HepG2 (cell line): ENCODE measurements around the gene EPB41L1. TPM values are rescaled to one million over a fixed set of nuclear protein-coding genes. Genes with fewer than 3 reads are reported as not detected.

Experiments used
- HIC2 ChIP-seq: sonication (generic); formaldehyde crosslinking; IDR thresholded peaks from 2 replicates; pipeline ENCODE4 v1.9.0; 2022; ENCODE audit warnings: low read depth, missing genetic modification reagents
- HOMEZ ChIP-seq: IDR thresholded peaks from 2 replicates; pipeline ENCODE4 v1.6.1; 2016; ENCODE audit warnings: low read depth
- IRF2 ChIP-seq: IDR thresholded peaks from 2 replicates; pipeline ENCODE4 v1.6.1; 2018; ENCODE audit warnings: missing genetic modification reagents, missing compliant biosample characterization
- ISX ChIP-seq: sonication (generic); formaldehyde crosslinking; conservative IDR thresholded peaks from 2 replicates; pipeline ENCODE4 v1.5.0; 2020; ENCODE audit warnings: missing genetic modification reagents
- MTF2 ChIP-seq: sonication (generic); formaldehyde crosslinking; IDR thresholded peaks from 2 replicates; pipeline ENCODE4 v1.5.0; 2020; ENCODE audit warnings: missing genetic modification reagents, borderline replicate concordance
- PAX8 ChIP-seq: sonication (generic); formaldehyde crosslinking; IDR thresholded peaks from 2 replicates; pipeline ENCODE4 v1.8.0; 2022; ENCODE audit warnings: mild to moderate bottlenecking, missing genetic modification reagents, borderline replicate concordance
- PRDM15 ChIP-seq: sonication (generic); formaldehyde crosslinking; IDR thresholded peaks from 2 replicates; pipeline ENCODE4 v1.4.0; 2020; ENCODE audit warnings: missing genetic modification reagents
- SRF ChIP-seq: IDR thresholded peaks from 2 replicates; pipeline ENCODE4 v1.6.1; 2011; ENCODE audit warnings: mild to moderate bottlenecking, low read depth, low read length, moderate library complexity
- ZBTB21 ChIP-seq: sonication (generic); formaldehyde crosslinking; IDR thresholded peaks from 2 replicates; pipeline ENCODE4 v1.4.0; 2020; ENCODE audit warnings: missing genetic modification reagents
- ZNF180 ChIP-seq: sonication (generic); formaldehyde crosslinking; IDR thresholded peaks from 2 replicates; pipeline ENCODE4 v1.4.0; 2020; ENCODE audit warnings: low read depth, missing genetic modification reagents, borderline replicate concordance
- ZNF281 ChIP-seq: sonication (generic); formaldehyde crosslinking; IDR thresholded peaks from 2 replicates; pipeline ENCODE4 v1.4.0; 2020; ENCODE audit warnings: missing genetic modification reagents, borderline replicate concordance
- ZNF3 ChIP-seq: IDR thresholded peaks from 2 replicates; pipeline ENCODE4 v1.7.0; 2017; ENCODE audit warnings: inconsistent platforms
- ZNF691 ChIP-seq: sonication (generic); formaldehyde crosslinking; IDR thresholded peaks from 2 replicates; pipeline ENCODE4 v1.4.0; 2020; ENCODE audit warnings: missing genetic modification reagents, low read depth, mild to moderate bottlenecking, borderline replicate concordance
- ZNF891 ChIP-seq: sonication (generic); formaldehyde crosslinking; IDR thresholded peaks from 2 replicates; pipeline ENCODE4 v1.5.0; 2020; ENCODE audit warnings: mild to moderate bottlenecking, missing genetic modification reagents
- polyA plus RNA-seq, 8 experiments: library from polyadenylated mRNA; depleted of rRNA in 3 of 8; stranded (reverse) in 7 of 8; unstranded in 1 of 8; fragments of >200 nt; fragmentation: Illumina TruSeq in 4 of 8; extraction: Trizol in 4 of 8; gene quantifications; 2 replicates each; pipeline versions ENCODE4 v1.2.1 to v1.2.3, GENCODE V29; 2011 to 2016; ENCODE audit warnings: low read depth in 4 of 8, missing spikeins in 1 of 8, mixed read lengths in 1 of 8; ENCODE audit not compliant: insufficient read depth in 1 of 8
- total RNA-seq, 5 experiments: library from RNA; depleted of rRNA; stranded (reverse); fragments of >200 nt; fragmentation: Illumina TruSeq; extraction: Trizol; gene quantifications; 2 replicates each; pipeline ENCODE4 v1.2.3, GENCODE V29; 2016; ENCODE audit warnings: low read depth in 1 of 5

EPB41L1 gene
- total and polyA plus RNA-seq, 2 of the 13 experiments (the other 11 are each of a cell fraction or from before 2014, with no cell fraction given) = 16.7 to 39.0 TPM

GRCh38 chr20:36235892-36236785 is 81.6 kb downstream of the EPB41L1 start, which contains the start of gene AAR2 (continued):
- TF ChIP-seq ZNF281 = peak; percentile 76; the same call in 1 of the 2 replicates
- TF ChIP-seq HIC2 (CRISPR knock-in tag) = no peak
- TF ChIP-seq ZBTB21 (CRISPR knock-in tag) = peak; percentile 83
- no peak; the same call in 1 of the 2 replicates for TF ChIP-seq ZNF3 (CRISPR knock-in tag)
- peak; percentile 97 for TF ChIP-seq MTF2 (CRISPR knock-in tag)
- TF ChIP-seq ISX = no peak
- peak; percentile 98 for TF ChIP-seq IRF2 (CRISPR knock-in tag)
- peak; percentile 99 for TF ChIP-seq ZNF891 (CRISPR knock-in tag)
- peak; percentile 80 for TF ChIP-seq HOMEZ (CRISPR knock-in tag)
- peak; percentile 89 for TF ChIP-seq SRF
- TF ChIP-seq ZNF180 (CRISPR knock-in tag) = no peak; the same call in 1 of the 2 replicates
- peak; percentile 97; the same call in 1 of the 2 replicates for TF ChIP-seq ZNF691 (CRISPR knock-in tag)
- TF ChIP-seq PAX8 = peak; percentile 91; the same call in 1 of the 2 replicates
- TF ChIP-seq PRDM15 (CRISPR knock-in tag) = peak; percentile 53; the same call in 1 of the 2 replicates
